ENCODE measurements around the gene CDIPT.
"Not testable (repeated sequence)": the region's sequence is repeated elsewhere in the genome, so short reads cannot be mapped to it uniquely, and the experiment has no call there.

CDIPT gene

GRCh38 chr16:29896841-29897240 is 33.8 kb upstream of the CDIPT start:
- DNase-seq, result no peak

DNA sequence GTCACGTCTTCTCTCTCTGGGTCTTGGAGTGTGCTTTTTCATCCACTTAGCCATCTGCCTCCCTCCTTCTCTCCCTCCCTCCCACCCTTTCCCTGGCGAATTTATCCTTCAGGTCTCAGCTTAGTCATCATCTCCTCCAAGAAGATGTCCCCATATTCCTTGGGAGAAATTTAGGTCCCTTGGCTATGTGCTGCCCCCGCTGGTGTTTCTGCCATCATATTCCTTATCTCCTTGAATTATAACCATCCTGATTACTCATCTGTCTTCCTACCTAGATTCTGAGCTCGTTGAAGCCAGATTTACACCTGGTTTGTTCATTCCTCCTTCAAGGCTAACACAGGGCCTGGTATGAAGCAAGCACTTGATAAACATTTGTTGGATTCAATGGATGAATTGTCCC is 31.3 kb upstream of the CDIPT start:
- no peak for DNase-seq

- no peak for DNase-seq
Measured at GRCh38 chr16:29893553-29893952, 30.5 kb upstream of the CDIPT start.

DNA sequence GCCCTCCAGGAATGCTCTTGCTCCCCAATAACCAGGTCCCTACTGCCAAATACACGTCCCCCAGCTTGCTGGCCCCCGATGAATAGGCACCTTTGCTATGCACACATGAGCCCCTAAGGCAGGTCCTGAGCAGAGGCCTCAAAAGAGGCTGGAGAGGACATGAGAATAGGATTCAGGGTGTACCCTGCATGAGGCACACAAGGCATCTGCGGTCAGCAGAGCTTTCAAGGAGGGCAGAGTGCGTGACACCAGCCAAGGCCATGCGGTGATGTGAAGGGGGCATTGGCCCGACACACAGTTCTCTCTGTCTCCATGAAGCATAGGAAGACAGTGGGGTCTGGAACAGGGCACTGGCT is 29.4 kb upstream of the CDIPT start:
- no peak for DNase-seq

- DNase-seq, result no peak
Measured at GRCh38 chr16:29891525-29892457, 28.8 kb upstream of the CDIPT start.

DNA sequence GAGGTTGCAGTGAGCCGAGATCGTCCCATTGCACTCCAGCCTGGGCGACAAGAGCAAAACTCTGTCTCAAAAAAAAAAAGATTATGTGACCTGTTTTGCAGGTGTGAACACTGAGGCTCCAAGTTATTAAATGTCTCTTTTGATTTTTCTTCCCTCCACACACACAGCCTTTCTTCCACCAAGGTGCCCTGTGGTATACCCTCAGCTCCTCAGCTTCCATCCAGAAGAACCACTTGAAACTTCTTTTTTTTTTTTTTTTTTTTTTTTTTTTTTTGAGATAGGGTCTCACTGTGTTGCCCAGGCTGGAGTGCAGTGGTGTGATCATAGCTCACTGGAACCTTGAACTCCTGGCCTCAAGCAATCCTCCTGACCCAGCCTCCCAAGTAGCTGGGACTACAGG is 26.3 kb upstream of the CDIPT start:
- DNase-seq, result not testable (repeated sequence)

- DNase-seq, result no peak
Measured at GRCh38 chr16:29883987-29884386, 21.0 kb upstream of the CDIPT start.

DNA sequence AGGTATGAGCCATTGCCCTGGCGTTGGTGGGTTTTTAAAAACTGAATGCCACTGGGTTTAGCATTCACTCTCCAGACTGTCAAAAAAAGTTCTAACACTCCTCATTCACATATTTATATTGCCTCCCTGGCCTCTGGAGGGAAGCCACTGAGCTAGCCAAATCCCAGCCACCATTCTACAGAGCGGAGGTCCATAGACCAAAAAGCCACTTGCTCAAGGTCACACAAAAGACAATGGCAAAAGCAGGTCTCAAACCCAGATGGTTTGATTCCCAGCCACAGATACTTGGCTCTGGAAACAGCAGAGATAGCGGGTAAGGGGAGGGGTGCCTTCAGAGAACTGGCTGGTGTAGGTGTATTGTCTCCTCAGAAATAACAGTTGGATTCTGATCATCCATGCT is 18.0 kb upstream of the CDIPT start:
- DNase-seq, result no peak

DNA sequence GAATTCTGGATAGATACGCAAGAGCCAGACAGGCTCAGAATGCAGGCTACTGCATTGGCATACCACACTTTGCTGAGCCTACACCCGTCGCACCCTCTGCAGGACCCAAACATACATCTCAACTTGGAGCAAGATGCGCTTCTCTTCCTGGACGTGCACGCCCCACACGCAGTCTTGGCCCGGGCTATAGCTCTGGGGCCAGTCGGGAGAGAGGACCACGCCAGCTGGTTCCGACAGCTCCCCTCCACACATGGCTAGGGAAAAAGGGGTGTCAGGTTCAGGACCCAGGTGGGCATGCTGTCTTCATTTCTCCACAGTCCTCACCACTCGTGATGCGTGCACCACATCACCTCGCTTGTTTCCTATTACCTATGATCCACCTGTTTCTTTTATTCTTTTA is 15.1 kb upstream of the CDIPT start:
- DNase-seq, result no peak

GRCh38 chr16:29877266-29877961 is 14.4 kb upstream of the CDIPT start:
- DNase-seq, result no peak

DNA sequence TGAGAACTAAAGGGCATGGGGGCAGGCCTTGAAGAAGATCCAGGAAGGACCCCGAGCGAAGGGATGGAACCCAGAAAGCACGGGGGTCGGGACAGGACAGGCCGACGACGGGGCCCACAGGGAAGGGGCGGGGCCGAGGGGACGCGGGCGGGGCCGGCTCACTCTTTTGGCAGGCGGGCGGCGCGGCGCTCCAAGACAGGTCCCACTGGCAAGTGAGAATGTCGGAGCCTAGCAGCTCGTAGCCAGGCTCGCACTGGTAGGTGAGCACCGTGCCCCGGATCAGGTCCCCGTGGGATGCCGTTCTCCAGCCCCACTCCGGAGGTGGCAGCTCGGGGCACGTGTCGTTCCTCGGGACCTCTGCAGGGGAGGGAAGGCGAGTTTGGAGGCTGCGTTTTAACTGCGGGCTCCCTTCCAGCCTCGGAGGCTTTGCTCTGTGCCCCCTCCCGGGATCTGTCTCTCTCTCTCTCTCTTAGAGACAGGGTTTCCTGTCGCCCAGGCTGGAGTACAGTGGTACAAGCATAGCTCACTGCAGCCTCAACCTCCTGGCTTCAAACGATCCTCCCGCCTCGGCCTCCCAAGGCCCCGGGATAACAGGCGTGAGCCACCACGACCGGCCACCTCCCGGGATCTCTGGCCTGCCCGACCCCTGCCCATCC is 13.7 kb upstream of the CDIPT start:
- no peak for DNase-seq

DNA sequence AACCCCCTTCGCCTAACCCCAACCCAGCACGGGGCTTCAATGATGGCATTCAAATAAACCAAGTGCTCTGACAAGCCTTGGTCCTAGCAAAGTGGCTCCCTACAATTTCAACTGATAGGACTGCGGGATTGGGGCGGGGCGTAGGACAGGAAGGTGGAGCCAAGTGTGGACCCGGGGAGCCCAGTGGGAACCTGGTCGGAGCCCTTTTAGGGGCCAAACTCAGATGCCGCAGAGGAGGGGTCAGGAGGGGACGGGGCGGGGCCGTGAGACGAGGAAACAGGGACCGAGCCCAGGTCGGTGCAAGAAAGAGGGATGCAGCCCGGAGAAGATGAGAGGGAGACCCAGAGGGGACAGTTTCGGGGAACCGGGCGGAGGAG is 13.2 kb upstream of the CDIPT start:
- no peak for DNase-seq

- DNase-seq, result no peak
Measured at GRCh38 chr16:29875206-29875605, 12.2 kb upstream of the CDIPT start.

- DNase-seq, result no peak
Measured at GRCh38 chr16:29873319-29873718, 10.3 kb upstream of the CDIPT start.

DNA sequence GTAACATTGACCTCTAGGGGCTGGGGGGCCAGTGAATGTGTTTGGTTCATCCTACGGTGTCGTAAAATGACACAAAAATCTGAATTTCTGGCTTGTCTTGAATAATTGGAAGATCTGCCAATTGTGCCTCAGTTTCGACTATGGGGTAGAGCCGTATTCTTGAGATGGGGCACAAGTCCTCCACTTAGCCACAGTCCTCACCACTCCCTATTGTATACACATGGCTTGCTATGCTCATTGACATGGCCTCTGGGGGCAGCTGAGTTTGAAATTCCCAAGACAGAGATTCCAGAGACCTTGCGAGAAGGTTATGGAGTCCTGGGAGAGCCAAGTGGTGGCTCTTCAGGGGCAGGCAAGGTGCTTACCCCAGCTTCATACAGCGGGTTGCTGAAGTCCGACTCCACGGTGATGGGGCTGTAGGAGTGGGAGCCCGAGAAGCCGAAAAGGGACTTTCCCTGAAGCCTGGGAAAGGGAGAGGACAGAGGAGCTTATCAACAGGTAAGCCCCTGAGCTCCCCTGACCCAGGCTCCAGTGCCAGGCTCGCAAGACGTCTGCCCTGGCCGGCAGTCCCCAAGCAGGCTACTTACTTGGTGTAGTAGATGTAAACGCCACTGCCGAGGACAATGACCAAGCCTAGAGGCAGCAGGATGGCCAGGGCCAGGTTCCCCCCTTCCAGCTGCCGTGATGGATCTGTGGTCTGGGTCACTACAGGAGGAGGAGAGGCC is 9.0 kb upstream of the CDIPT start:
- no peak for DNase-seq

DNA sequence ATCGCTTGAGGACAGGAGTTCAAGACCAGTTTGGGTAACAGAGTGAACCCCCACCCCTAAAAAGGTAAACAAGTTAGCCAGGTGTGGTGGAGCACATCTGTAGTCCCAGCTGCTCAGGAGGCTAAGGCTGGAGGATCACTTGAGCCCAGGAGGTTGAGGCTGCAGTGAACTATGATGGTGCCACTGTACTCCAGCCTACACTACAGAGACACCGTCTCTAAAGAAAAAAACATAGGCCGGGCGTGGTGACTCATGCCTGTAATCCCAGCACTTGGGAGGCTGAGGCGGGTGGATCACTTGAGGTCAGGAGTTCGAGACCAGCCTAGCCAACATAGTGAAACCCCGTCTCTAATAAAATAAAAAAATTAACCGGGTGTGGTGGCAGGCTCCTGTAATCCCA is 6.0 kb upstream of the CDIPT start:
- DNase-seq, result not testable (repeated sequence)

DNA sequence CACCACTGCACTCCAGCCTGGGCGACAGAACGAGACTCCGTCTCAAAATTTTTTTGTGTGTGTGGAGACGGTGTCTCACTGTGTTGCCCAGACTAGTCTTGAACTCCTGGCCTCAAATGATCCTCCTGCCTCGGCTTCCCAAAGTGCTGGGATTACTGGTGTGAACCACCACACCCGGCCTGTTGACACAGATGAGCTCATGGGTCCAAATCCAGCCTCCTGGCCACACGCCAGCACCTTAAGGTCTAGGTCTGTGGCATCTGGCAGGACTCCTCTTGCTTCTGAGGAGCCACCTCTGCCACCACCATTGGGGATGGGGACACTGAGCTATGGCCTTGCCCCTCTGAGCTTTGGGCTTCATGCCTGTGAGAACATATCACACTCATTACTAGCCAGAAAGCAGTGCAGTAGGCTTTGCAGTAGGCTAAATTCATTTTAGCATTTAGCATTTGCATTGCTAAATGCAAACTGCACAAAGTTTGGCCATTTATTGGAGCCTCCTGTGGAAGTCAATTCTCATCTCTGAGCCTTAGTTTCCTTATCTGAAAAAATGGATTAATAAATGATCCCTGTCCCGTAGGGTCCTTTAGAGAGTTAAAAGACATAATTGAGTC is 5.5 kb upstream of the CDIPT start:
- no peak for DNase-seq

DNA sequence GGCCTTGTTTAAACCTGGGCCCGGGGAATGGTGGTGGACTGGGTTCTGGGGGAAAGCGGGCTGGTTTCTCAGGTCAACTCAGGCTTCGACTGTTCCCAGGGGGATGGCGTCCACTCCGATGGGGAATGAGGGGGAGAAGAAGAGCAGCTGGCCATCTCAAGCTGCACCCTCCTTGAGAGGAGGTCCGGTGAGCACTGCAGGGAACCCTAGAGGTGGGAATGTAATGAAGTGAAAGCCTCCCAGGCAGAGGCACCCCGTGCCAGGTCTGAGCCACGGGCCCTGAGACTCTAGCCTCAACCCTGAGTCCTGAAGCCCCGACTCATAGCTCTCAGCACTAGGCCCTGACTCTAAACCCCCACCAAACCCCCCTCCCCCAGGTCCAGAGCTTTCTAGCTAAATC is 1.2 kb upstream of the CDIPT start:
- DNase-seq, result no peak

- DNase-seq, result no peak
Measured at GRCh38 chr16:29863669-29863984, 601 bp upstream of the CDIPT start.

- DNase-seq, result no peak
Measured at GRCh38 chr16:29862383-29862883, 593 bp downstream of the CDIPT start.

DNA sequence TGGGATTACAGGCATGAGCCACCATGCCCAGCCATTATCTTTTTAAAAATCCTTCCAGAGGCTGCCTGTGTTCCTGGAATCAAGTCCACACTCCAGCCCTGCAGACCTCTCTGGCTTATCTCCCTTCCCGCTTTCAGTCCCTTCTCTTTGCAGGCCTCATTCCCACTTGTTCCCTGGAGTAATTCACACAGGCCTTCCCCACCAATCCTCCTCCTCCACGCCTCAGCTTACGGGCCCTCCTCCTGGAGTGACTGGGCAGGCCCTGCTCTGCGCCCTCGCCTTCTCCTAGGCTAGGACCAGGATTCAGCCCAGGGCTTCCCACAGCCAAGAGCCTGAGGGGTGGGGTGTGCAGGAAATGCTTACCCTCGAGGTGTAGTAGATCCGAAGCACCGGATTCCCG is 2.8 kb downstream of the CDIPT start:
- no peak for DNase-seq

DNA sequence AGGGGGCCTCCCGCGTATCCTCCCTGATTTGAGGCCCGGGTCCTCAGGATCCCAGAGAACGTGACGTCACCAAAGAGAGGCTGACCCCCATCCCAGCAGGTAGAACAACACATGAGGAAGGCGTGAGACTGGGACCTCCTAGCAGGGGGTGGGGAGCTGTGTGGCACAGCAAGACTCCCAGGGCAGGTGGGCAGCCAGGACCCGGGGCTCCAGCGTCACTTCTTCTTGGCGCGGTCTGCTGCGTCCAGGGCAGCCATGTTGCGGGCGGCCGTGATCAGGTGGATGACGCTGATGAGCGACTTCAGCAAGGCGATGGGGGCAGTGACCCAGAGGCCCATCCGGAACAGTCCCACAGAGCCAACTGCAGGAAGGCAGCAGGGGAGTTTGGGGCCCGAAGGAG is 4.1 kb downstream of the CDIPT start:
- no peak for DNase-seq
